A549 (cell line): ENCODE measurements around the gene CCDC106. TPM values are rescaled to one million over a fixed set of nuclear protein-coding genes. Genes with fewer than 3 reads are reported as not detected.

Experiments
- ATAC-seq, 2 experiments: fragments of 200-7000 bp in 1 of 2; fragments of >200 bp in 1 of 2; cut with Nextera tagmentation in 1 of 2; cut with Tn5 transposase in 1 of 2; 3 replicates each; pipeline versions ENCODE4 v1.8.0 to v1.9.1; 2018 to 2020; ENCODE audit warnings: mild to moderate bottlenecking in 1 of 2, moderate library complexity in 1 of 2
- CTCF ChIA-PET: fragments of 300-600 bp; sonication (Branson Sonifier 250); formaldehyde crosslinking; extraction: SDS; loops from one replicate; lab custom pipeline; 2021; ENCODE audit warnings: antibody characterized with exemption, inconsistent platforms; lab: Yijun Ruan, JAX
- POLR2A ChIA-PET: fragments of 350-600 bp; formaldehyde crosslinking; extraction: SDS; loops from one replicate; lab custom pipeline; 2021; ENCODE audit warnings: antibody characterized with exemption, inconsistent platforms; lab: Yijun Ruan, JAX
- DNase-seq, 2 experiments: peaks; one replicate each; pipeline versions ENCODE4 v3.0.0 to v3.0.0-alpha.2; 2011 to 2016; ENCODE audit warnings: low read depth in 1 of 2, low spot score in 1 of 2
- FAIRE-seq: peaks from 2 replicates; lab custom pipeline; 2011; peaks lifted over from hg19 to GRCh38; lab: Jason Lieb, UNC
- H3K27ac ChIP-seq, 2 experiments: fragments of >200 bp; sonication (Bioruptor Twin); formaldehyde crosslinking; 3 replicates each; pipeline ENCODE4 v1.5.1; 2016 to 2017
- H3K4me1 ChIP-seq: fragments of >200 bp; sonication (Bioruptor Twin); formaldehyde crosslinking; 3 replicates; pipeline ENCODE4 v1.6.1; 2016
- H3K4me2 ChIP-seq: fragments of >200 bp; sonication (Bioruptor Twin); formaldehyde crosslinking; 3 replicates; pipeline ENCODE4 v1.6.1; 2016
- H3K4me3 ChIP-seq: fragments of >200 bp; sonication (Bioruptor Twin); formaldehyde crosslinking; 3 replicates; pipeline ENCODE4 v1.5.1; 2016
- H3K9me3 ChIP-seq: fragments of >200 bp; sonication (Bioruptor Twin); formaldehyde crosslinking; 3 replicates; pipeline ENCODE4 v1.6.1; 2016
- ATOH8 ChIP-seq: fragments of 250-450 bp; sonication (Bioruptor Pico); IDR thresholded peaks from 2 replicates; pipeline ENCODE4 v1.5.0; 2020; ENCODE audit warnings: low read depth, mild to moderate bottlenecking, moderate library complexity
- BCL3 ChIP-seq: fragments of >200 bp; sonication (Bioruptor Twin); formaldehyde crosslinking; IDR thresholded peaks from 3 replicates; pipeline ENCODE4 v1.6.1; 2016
- CBX2 ChIP-seq: fragments of 200-600 bp; sonication (generic); IDR thresholded peaks from 2 replicates; pipeline ENCODE4 v1.6.1; 2016; ENCODE audit warnings: low read depth, mild to moderate bottlenecking, borderline replicate concordance
- CHD4 ChIP-seq: fragments of 200-600 bp; sonication (generic); IDR thresholded peaks from 2 replicates; pipeline ENCODE4 v1.6.1; 2016; ENCODE audit warnings: antibody characterized with exemption, mild to moderate bottlenecking, borderline replicate concordance
- CTCF ChIP-seq: fragments of >200 bp; sonication (Bioruptor Twin); formaldehyde crosslinking; IDR thresholded peaks from 3 replicates; pipeline ENCODE4 v1.5.1; 2016
- E2F6 ChIP-seq: IDR thresholded peaks from 2 replicates; pipeline ENCODE4 v1.6.1; 2012; ENCODE audit warnings: low read depth, borderline replicate concordance
- EHMT2 ChIP-seq: fragments of 200-600 bp; sonication (generic); IDR thresholded peaks from 2 replicates; pipeline ENCODE4 v1.6.1; 2016; ENCODE audit warnings: antibody characterized with exemption, low read depth, mild to moderate bottlenecking, moderate library complexity
- FOSB ChIP-seq: fragments of 250-450 bp; sonication (Bioruptor Pico); IDR thresholded peaks from 2 replicates; pipeline ENCODE4 v1.5.0; 2020; ENCODE audit warnings: mild to moderate bottlenecking, moderate library complexity
- FOSL2 ChIP-seq, 2 experiments: fragments of 450-650 bp in 1 of 2; fragments of >200 bp in 1 of 2; sonication (Bioruptor Twin) in 1 of 2; formaldehyde crosslinking; IDR thresholded peaks; 2 replicates each; pipeline versions ENCODE4 v1.5.0 to v1.6.1; 2016 to 2020; ENCODE audit warnings: mild to moderate bottlenecking in 1 of 2, moderate library complexity in 1 of 2
- HDAC2 ChIP-seq: fragments of 200-600 bp; sonication (generic); IDR thresholded peaks from 2 replicates; pipeline ENCODE4 v1.6.1; 2016
- HEYL ChIP-seq: fragments of 250-450 bp; sonication (Bioruptor Pico); IDR thresholded peaks from 2 replicates; pipeline ENCODE4 v1.8.0; 2021; ENCODE audit warnings: mild to moderate bottlenecking, moderate library complexity
- HOXA7 ChIP-seq: fragments of 250-450 bp; sonication (Bioruptor Pico); IDR thresholded peaks from 2 replicates; pipeline ENCODE4 v1.5.0; 2020; ENCODE audit warnings: mild to moderate bottlenecking, moderate library complexity
- HOXB13 ChIP-seq: fragments of 250-450 bp; sonication (Bioruptor Pico); IDR thresholded peaks from 2 replicates; pipeline ENCODE4 v1.5.0; 2020; ENCODE audit warnings: low read depth, mild to moderate bottlenecking, moderate library complexity
- HOXB5 ChIP-seq: fragments of 250-450 bp; sonication (Bioruptor Pico); IDR thresholded peaks from 2 replicates; pipeline ENCODE4 v1.5.0; 2020; ENCODE audit warnings: mild to moderate bottlenecking, moderate library complexity
- JUN ChIP-seq, 2 experiments: fragments of >200 bp; sonication (Bioruptor Twin); formaldehyde crosslinking; IDR thresholded peaks; 2 replicates in 1 of 2; 3 replicates in 1 of 2; pipeline ENCODE4 v1.6.1; 2016 to 2017
- JUNB ChIP-seq: fragments of >200 bp; sonication (Bioruptor Twin); formaldehyde crosslinking; IDR thresholded peaks from 2 replicates; pipeline ENCODE4 v1.6.1; 2016
- KDM1A ChIP-seq: fragments of 200-600 bp; sonication (generic); IDR thresholded peaks from 2 replicates; pipeline ENCODE4 v1.6.1; 2016; ENCODE audit warnings: low read depth, mild to moderate bottlenecking
- KDM5A ChIP-seq: fragments of 200-600 bp; sonication (generic); IDR thresholded peaks from 2 replicates; pipeline ENCODE4 v1.6.1; 2016; ENCODE audit warnings: antibody characterized with exemption, mild to moderate bottlenecking
- MAX ChIP-seq: IDR thresholded peaks from 2 replicates; pipeline ENCODE4 v1.6.1; 2012
- MAZ ChIP-seq: fragments of 150-350 bp; IDR thresholded peaks from 2 replicates; pipeline ENCODE4 v1.6.1; 2014; ENCODE audit warnings: antibody characterized with exemption, low read depth, low read length, borderline replicate concordance
- MYC ChIP-seq: IDR thresholded peaks from 2 replicates; pipeline ENCODE4 v1.6.1; 2012; ENCODE audit warnings: mild to moderate bottlenecking, inconsistent platforms, low read length, improper control_type of control experiment, borderline replicate concordance
- NR3C1 ChIP-seq: fragments of >200 bp; sonication (Bioruptor Twin); formaldehyde crosslinking; IDR thresholded peaks from 3 replicates; pipeline ENCODE4 v1.6.1; 2017
- PBX3 ChIP-seq: IDR thresholded peaks from 2 replicates; pipeline ENCODE4 v1.6.1; 2012
- PHF8 ChIP-seq: fragments of 200-600 bp; sonication (generic); IDR thresholded peaks from 2 replicates; pipeline ENCODE4 v1.6.1; 2016; ENCODE audit warnings: low read depth, mild to moderate bottlenecking, antibody characterized with exemption, moderate library complexity, borderline replicate concordance
- RAD21 ChIP-seq, 2 experiments: fragments of >200 bp in 1 of 2; sonication (Bioruptor Twin) in 1 of 2; formaldehyde crosslinking in 1 of 2; IDR thresholded peaks in 1 of 2; conservative IDR thresholded peaks in 1 of 2; 2 replicates in 1 of 2; 3 replicates in 1 of 2; pipeline ENCODE4 v1.6.1; 2012 to 2018; ENCODE audit warnings: inconsistent platforms in 1 of 2
- SMC3 ChIP-seq: fragments of >200 bp; sonication (Bioruptor Twin); formaldehyde crosslinking; IDR thresholded peaks from 3 replicates; pipeline ENCODE4 v1.6.1; 2018; ENCODE audit warnings: inconsistent platforms
- SREBF2 ChIP-seq: fragments of 450-650 bp; IDR thresholded peaks from 2 replicates; pipeline ENCODE4 v1.6.1; 2014; ENCODE audit warnings: mild to moderate bottlenecking, moderate library complexity
- TP53 ChIP-seq: fragments of 250-450 bp; sonication (Bioruptor Pico); IDR thresholded peaks from 2 replicates; pipeline ENCODE4 v1.5.0; 2021; ENCODE audit warnings: mild to moderate bottlenecking, moderate library complexity
- WGBS: methylation state at CpG from one replicate; pipeline ENCODE4 v1.1.6; 2017; ENCODE audit errors: missing lambda C conversion rate; 5-methylcytosine and 5-hydroxymethylcytosine counted together
- polyA plus RNA-seq, 4 experiments: library from polyadenylated mRNA; depleted of rRNA in 3 of 4; stranded (reverse); fragments of >200 nt; fragmentation: RNase III in 1 of 4; extraction: RNeasy Plus Mini Kit Qiagen cat#74134 plus additional on column Dnase treatment in 1 of 4; gene quantifications; 2 replicates in 3 of 4; 3 replicates in 1 of 4; pipeline ENCODE4 v1.2.3, GENCODE V29; 2011 to 2017

CCDC106 gene
- polyA plus RNA-seq, 2 of the 4 experiments (the other 2 are of a cell fraction): 5.2 to 17.6 TPM

- TF ChIP-seq E2F6 (no peak), CBX2 (no peak), CTCF (no peak), TP53 (CRISPR knock-in tag) (no peak), KDM1A (no peak), PHF8 (peak; percentile 43; the same call in 1 of the 2 replicates)
Observed at GRCh38 chr19:55647732-55648584, at the start of gene CCDC106 (continued).

- no peak for FAIRE-seq
- TF ChIP-seq MAZ (0 out of 2 replicates have a peak, but pooled peaks have one; percentile 69), CHD4 (no peak), FOSB (CRISPR knock-in tag) (no peak), HOXA7 (0 out of 2 replicates have a peak, but pooled peaks have one; percentile 7), RAD21 (conservative IDR thresholded peaks at IDR 0.05 in 1 of 2, IDR thresholded peaks at IDR 0.05 in 1 of 2) (peak; percentile 1 to 41; a peak in 2 of 5 replicates), ATOH8 (CRISPR knock-in tag) (0 out of 2 replicates have a peak, but pooled peaks have one; percentile 21), NR3C1 (no peak), PHF8 (peak; percentile 82; the same call in 1 of the 2 replicates), EHMT2 (no peak), BCL3 (no peak; the same call in 2 of the 3 replicates), HOXB5 (CRISPR knock-in tag) (peak; percentile 75), TP53 (CRISPR knock-in tag) (0 out of 2 replicates have a peak, but pooled peaks have one; percentile 39), HOXB13 (no peak), HEYL (CRISPR knock-in tag) (no peak), MAX (peak; percentile 8; the same call in 1 of the 2 replicates), FOSL2 (IDR thresholded peaks at IDR 0.05) (no peak), FOSL2 (CRISPR knock-in tag; IDR thresholded peaks at IDR 0.05) (peak; percentile 10; the same call in 1 of the 2 replicates), PBX3 (0 out of 2 replicates have a peak, but pooled peaks have one; percentile 34), SMC3 (peak; percentile 41; the same call in 1 of the 3 replicates), JUNB (no peak), SREBF2 (no peak), JUN (IDR thresholded peaks at IDR 0.05) (peak in 1 of 2 experiments; percentile 90; a peak in 2 of 5 replicates), HDAC2 (no peak), KDM5A (peak; percentile 74), MYC (no peak; the same call in 1 of the 2 replicates)
Observed at GRCh38 chr19:55598719-55599467, 49.1 kb upstream of the CCDC106 start.

More at GRCh38 chr19:55598719-55599467, 49.1 kb upstream of the CCDC106 start:
- ChIA-PET CTCF (interaction anchor here (0.6 to 16.7 kb wide), 14 partner anchors 8 to 466 kb away, joined by 3 to 348 read pairs (median 3); partner anchors contain the start of gene ZNF784), POLR2A (interaction anchor here (0.5 to 2.7 kb wide), 34 partner anchors 9 to 457 kb away, joined by 3 to 44 read pairs (median 5); partner anchors contain the start of genes HSPBP1, ISOC2, KMT5C and NAT14)
- Histone ChIP-seq H3K9me3 (no peaks in the 10 kb centered on the region), H3K4me1 (peaks cover 15% of the 10 kb centered on the region), H3K4me2 (peak overlapping the region; percentile 43), H3K4me3 (peak overlapping the region; percentile 69), H3K27ac (peak overlapping the region; percentile 95 to 96)
- 7% methylated on average over 19 of the region's 26 CpGs for WGBS
- ATAC-seq (peak; percentile 55 to 78), DNase-seq (peak; percentile 91 to 99)
